Coronary artery (tissue), 2 donors: ENCODE results near the gene PDCD10.

Source experiments
- DNase-seq: peaks from one replicate; pipeline ENCODE4 v3.0.0-alpha.2; 2017; ENCODE audit warnings: low spot score
- H3K27ac ChIP-seq, 2 donors: fragments of 200-600 bp; sonication (generic); one replicate each; pipeline ENCODE4 v1.5.1; 2016 to 2019
- H3K4me3 ChIP-seq: fragments of 200-600 bp; sonication (generic); 2 replicates; pipeline ENCODE4 v1.5.1; 2016; ENCODE audit warnings: mild to moderate bottlenecking, moderate library complexity
- CTCF ChIP-seq: fragments of 200-600 bp; sonication (generic); IDR thresholded peaks from one replicate; pipeline ENCODE4 v1.5.1; 2019; ENCODE audit warnings: antibody characterized with exemption

The PDCD10 gene

GRCh38 chr3:167651826-167652225, 82.9 kb downstream of the PDCD10 start:
- no peak for DNase-seq
- Histone ChIP-seq H3K27ac (no peak overlapping the region), H3K4me3 (no peak overlapping the region)
- TF ChIP-seq CTCF = no peak

- no peak for DNase-seq
- Histone ChIP-seq H3K4me3 (no peak overlapping the region), H3K27ac (no peak overlapping the region)
- no peak for TF ChIP-seq CTCF
Observed at GRCh38 chr3:167650459-167650858, 84.2 kb downstream of the PDCD10 start.

GRCh38 chr3:167649746-167650145, 84.9 kb downstream of the PDCD10 start:
- DNase-seq = no peak

GRCh38 chr3:167644611-167645010, 90.1 kb downstream of the PDCD10 start:
- no peak for TF ChIP-seq CTCF
- no peak for DNase-seq
- H3K4me3 ChIP-seq = no peak overlapping the region
- H3K27ac ChIP-seq = no peak overlapping the region

More at GRCh38 chr3:167649746-167650145, 84.9 kb downstream of the PDCD10 start:
- Histone ChIP-seq H3K27ac (no peak overlapping the region), H3K4me3 (no peak overlapping the region)
- TF ChIP-seq CTCF = no peak
